OCI-LY1 (cell line): ENCODE data around the gene MCF2L2.

Source experiments
- H2AFZ ChIP-seq: fragments of 200-600 bp; sonication (generic), shearing (Covaris generic); 2 replicates; pipeline ENCODE4 v1.6.0; 2014; ENCODE audit warnings: antibody characterized with exemption, mild to moderate bottlenecking, low read length
- H3F3A ChIP-seq: fragments of 200-600 bp; sonication (generic), shearing (Covaris generic); 2 replicates; pipeline ENCODE4 v1.6.0; 2014; ENCODE audit warnings: mild to moderate bottlenecking, antibody characterized with exemption, low read length, moderate library complexity; ENCODE audit not compliant: insufficient read depth
- H3K27ac ChIP-seq: fragments of 200-600 bp; sonication (generic); 2 replicates; pipeline ENCODE4 v1.5.1; 2014; ENCODE audit warnings: low read length, mixed run types, mild to moderate bottlenecking, low read depth; ENCODE audit not compliant: poor library complexity, severe bottlenecking
- H3K27me3 ChIP-seq: fragments of 200-600 bp; sonication (generic); 2 replicates; pipeline ENCODE4 v1.6.0; 2014; ENCODE audit warnings: antibody characterized with exemption, mild to moderate bottlenecking, low read length, moderate library complexity; ENCODE audit not compliant: insufficient read depth
- H3K36me3 ChIP-seq: fragments of 200-600 bp; sonication (generic); 2 replicates; pipeline ENCODE4 v1.6.1; 2014; ENCODE audit warnings: mild to moderate bottlenecking, antibody characterized with exemption, low read length, moderate library complexity, mixed read lengths; ENCODE audit not compliant: insufficient read depth
- H3K4me1 ChIP-seq: fragments of 200-600 bp; sonication (generic); 2 replicates; pipeline ENCODE4 v1.5.1; 2014; ENCODE audit warnings: mild to moderate bottlenecking, low read length, moderate library complexity; ENCODE audit not compliant: insufficient read depth, severe bottlenecking
- H3K4me2 ChIP-seq: fragments of 200-600 bp; sonication (generic), shearing (Covaris generic); 2 replicates; pipeline ENCODE4 v1.6.1; 2014; ENCODE audit warnings: low read length
- H3K4me3 ChIP-seq: fragments of 200-600 bp; sonication (generic); 2 replicates; pipeline ENCODE4 v1.5.1; 2014; ENCODE audit warnings: low read length, low read depth, mild to moderate bottlenecking, mixed read lengths; ENCODE audit not compliant: poor library complexity, severe bottlenecking
- H3K79me2 ChIP-seq: fragments of 200-600 bp; shearing (Covaris generic); 2 replicates; pipeline ENCODE4 v1.6.1; 2016; ENCODE audit warnings: mixed run types, low read length, mixed read lengths; ENCODE audit not compliant: insufficient read depth
- H3K9ac ChIP-seq: fragments of 200-600 bp; sonication (generic), shearing (Covaris generic); 2 replicates; pipeline ENCODE4 v1.6.1; 2014; ENCODE audit warnings: mild to moderate bottlenecking, low read length, mixed read lengths
- H3K9me2 ChIP-seq: fragments of 200-600 bp; sonication (generic), shearing (Covaris generic); 2 replicates; pipeline ENCODE4 v1.6.1; 2014; ENCODE audit warnings: low read depth, mild to moderate bottlenecking, low read length, mixed read lengths
- H3K9me3 ChIP-seq: fragments of 200-600 bp; shearing (Covaris generic); 2 replicates; pipeline ENCODE4 v1.6.1; 2014; ENCODE audit warnings: low read length, mixed read lengths
- H4K20me1 ChIP-seq: fragments of 200-600 bp; sonication (generic), shearing (Covaris generic); 2 replicates; pipeline ENCODE4 v1.6.0; 2016; ENCODE audit warnings: mild to moderate bottlenecking, low read length; ENCODE audit not compliant: insufficient read depth
- CTCF ChIP-seq: fragments of 200-600 bp; sonication (generic), shearing (Covaris generic); IDR thresholded peaks from 2 replicates; pipeline ENCODE4 v1.5.1; 2017; ENCODE audit warnings: mild to moderate bottlenecking, antibody characterized with exemption, low read length, moderate library complexity, mixed read lengths
- EZH2 ChIP-seq: fragments of 200-600 bp; sonication (generic), shearing (Covaris generic); IDR thresholded peaks from 2 replicates; pipeline ENCODE4 v1.8.0; 2017; ENCODE audit warnings: borderline replicate concordance, mixed run types, mild to moderate bottlenecking, antibody characterized with exemption, low read length, moderate library complexity, mixed read lengths

MCF2L2 gene

GRCh38 chr3:183156266-183156665 is 272.2 kb downstream of the MCF2L2 start:
- Histone ChIP-seq H3K27me3 (peaks cover 12% of the 10 kb centered on the region), H3K4me1 (peaks cover under 1% of the 10 kb centered on the region), H4K20me1 (no peaks in the 10 kb centered on the region), H3K36me3 (no peaks in the 10 kb centered on the region), H3F3A (no peaks in the 10 kb centered on the region), H3K27ac (no peak overlapping the region), H3K4me2 (no peak overlapping the region), H3K9me2 (no peaks in the 10 kb centered on the region), H3K9me3 (no peaks in the 10 kb centered on the region), H3K79me2 (no peaks in the 10 kb centered on the region), H2AFZ (no peak overlapping the region), H3K9ac (no peak overlapping the region), H3K4me3 (no peak overlapping the region)
- no peak for TF ChIP-seq EZH2
- no peak for TF ChIP-seq CTCF

GRCh38 chr3:183155499-183155898 is 272.9 kb downstream of the MCF2L2 start:
- Histone ChIP-seq H3K27me3 (peaks cover 6% of the 10 kb centered on the region), H3K79me2 (no peaks in the 10 kb centered on the region), H3K4me2 (no peak overlapping the region), H3F3A (no peaks in the 10 kb centered on the region), H3K9ac (no peak overlapping the region), H3K27ac (no peak overlapping the region), H3K9me2 (no peaks in the 10 kb centered on the region), H4K20me1 (no peaks in the 10 kb centered on the region), H3K36me3 (no peaks in the 10 kb centered on the region), H2AFZ (no peak overlapping the region), H3K4me1 (no peaks in the 10 kb centered on the region), H3K9me3 (no peaks in the 10 kb centered on the region), H3K4me3 (no peak overlapping the region)
- TF ChIP-seq EZH2: no peak
- no peak for TF ChIP-seq CTCF

GRCh38 chr3:183153210-183153950 is 275.0 kb downstream of the MCF2L2 start:
- no peaks in the 10 kb centered on the region for H3K36me3 ChIP-seq
- no peaks in the 10 kb centered on the region for H3K9me2 ChIP-seq
- H3K4me2 ChIP-seq: no peak overlapping the region
- no peaks in the 10 kb centered on the region for H3F3A ChIP-seq
- H3K9me3 ChIP-seq: no peaks in the 10 kb centered on the region
- no peak overlapping the region for H2AFZ ChIP-seq
- no peaks in the 10 kb centered on the region for H4K20me1 ChIP-seq
- TF ChIP-seq CTCF: no peak
- TF ChIP-seq EZH2: no peak
- H3K4me1 ChIP-seq: no peaks in the 10 kb centered on the region
- H3K27ac ChIP-seq: no peak overlapping the region
- no peak overlapping the region for H3K9ac ChIP-seq
- H3K79me2 ChIP-seq: no peaks in the 10 kb centered on the region
- no peaks in the 10 kb centered on the region for H3K27me3 ChIP-seq
- no peak overlapping the region for H3K4me3 ChIP-seq
